Activated T-cell treated with anti-CD3 and anti-CD28 coated beads for 4 hours (primary cell): ENCODE data around the gene CHPF2.
A peak's percentile ranks its signal among the peaks of the same experiment; 100 is the strongest.

ENCODE experiments used
- DNase-seq: peaks from one replicate; pipeline ENCODE4 v3.0.0-alpha.2; 2020

CHPF2 gene

DNA sequence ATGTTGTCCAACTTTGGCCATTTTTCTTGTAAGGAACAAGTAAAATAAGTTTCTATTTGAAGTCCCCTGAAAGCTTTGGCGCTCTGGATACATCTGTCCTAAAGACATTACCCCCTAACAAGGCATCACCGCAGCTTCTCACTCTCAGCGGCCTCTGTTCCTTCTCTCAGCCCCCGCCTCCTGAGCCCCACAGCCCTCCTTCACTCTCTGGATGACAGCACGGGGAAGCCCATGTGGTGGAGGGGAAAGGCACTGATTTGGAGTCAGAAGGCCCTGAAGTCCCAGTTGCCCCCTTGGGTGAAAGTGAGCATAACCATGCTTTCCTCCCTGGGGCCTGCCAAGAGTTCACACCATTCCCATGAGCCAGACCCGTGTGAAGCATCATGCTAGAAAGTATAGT is 26.6 kb upstream of the CHPF2 start:
- no peak for DNase-seq

DNA sequence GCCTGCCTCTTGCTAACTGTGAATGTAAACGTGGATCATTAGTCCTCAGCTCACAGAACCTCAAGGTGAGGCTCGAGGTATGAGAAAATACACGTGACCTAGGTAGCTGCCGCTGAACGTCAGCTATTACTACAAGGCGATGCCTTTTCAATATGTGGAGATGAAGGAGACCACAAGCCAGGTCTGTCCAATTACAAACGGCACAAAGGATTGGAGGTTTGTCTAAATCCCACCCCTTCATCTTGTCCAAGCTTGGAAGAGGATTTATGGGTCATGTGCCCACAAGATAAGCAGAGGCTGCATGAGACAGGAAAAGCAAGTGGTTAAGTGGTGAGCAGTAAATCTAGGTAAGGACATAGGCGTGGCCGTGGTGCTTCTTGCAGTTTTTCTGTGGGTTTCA is 25.4 kb upstream of the CHPF2 start:
- DNase-seq = no peak

DNA sequence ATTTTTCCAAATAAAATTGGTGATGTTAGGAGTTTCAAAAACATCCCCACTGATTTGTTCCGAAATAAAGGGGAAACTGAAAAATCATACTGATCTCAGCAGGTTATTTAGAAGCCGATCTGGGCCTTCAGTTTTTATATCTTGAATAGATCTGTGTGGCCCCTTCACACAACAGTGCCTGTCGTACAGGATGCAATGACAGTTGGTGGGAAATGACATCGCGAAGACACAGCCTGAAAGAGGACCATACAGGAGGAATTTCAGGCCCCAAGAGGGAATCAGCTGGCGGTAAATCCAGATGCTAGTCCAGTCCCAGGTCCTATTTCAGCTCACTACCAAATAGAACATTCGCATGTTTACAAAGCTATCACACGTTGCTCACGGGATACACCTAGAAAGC is 25.0 kb upstream of the CHPF2 start:
- DNase-seq = no peak

DNA sequence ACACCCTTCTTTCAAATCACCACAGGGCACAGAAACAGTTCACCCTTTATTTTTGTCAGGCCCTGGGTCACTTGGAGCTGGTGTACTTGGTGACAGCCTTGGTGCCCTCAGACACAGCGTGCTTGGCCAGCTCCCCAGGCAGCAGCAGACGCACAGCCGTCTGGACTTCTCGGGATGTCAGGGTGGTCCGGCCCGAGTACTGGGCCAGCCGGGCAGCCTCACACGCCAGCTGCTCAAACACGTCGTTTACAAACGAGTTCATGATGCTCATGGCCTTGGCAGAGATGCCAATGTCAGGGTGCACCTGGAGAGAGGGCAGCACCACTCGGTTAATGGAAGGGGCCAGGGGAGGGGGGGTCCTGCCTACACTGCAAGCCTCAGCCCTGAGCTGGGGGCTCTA is 24.5 kb upstream of the CHPF2 start:
- no peak for DNase-seq

DNA sequence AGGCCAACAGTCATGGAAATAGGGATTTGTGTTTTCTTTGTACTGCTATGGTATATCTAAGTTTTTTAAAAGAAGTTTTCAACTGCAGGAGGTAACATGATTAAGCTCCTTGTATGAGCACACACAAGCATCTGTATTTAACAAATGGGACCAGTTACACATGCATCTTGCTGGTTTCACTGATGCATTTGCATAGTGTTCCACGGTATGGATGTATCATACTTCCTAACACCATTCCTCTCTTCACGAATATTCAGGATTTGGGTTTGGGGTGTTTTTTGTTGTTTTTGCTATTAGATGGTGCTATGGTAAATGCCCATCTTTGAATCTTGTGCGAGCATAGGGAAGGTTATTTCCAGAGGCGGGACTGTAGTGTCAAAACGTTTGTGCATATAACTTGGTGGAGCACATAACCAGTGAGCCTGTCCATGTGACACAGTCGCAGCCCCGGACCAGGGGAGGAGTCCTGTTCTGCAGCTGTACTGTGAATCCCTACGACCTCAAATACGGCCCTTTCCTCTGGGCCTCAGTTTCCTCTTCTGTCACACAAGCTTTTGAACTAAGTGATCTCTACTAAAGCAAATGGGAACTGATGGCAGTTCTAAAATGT is 23.9 kb upstream of the CHPF2 start:
- DNase-seq = no peak

DNA sequence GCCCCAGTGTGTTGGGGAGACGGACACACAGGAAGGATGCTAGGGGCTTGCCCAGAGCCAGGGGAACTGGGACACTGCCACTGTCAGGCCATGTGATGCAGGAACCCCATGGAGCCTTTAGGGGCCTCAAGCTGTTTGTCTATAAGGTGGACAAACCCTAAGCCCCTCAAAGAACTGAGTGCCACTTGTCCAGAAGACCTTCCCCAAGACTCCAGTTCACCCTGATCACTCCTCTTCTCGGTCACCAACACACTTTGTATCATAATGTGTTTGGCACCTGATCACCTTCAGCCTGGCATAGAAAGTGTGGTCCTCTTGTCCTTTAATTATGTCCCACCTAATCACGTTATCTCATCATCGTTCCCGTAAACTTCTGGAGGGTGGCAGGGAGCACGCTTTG is 22.7 kb upstream of the CHPF2 start:
- no peak for DNase-seq

DNA sequence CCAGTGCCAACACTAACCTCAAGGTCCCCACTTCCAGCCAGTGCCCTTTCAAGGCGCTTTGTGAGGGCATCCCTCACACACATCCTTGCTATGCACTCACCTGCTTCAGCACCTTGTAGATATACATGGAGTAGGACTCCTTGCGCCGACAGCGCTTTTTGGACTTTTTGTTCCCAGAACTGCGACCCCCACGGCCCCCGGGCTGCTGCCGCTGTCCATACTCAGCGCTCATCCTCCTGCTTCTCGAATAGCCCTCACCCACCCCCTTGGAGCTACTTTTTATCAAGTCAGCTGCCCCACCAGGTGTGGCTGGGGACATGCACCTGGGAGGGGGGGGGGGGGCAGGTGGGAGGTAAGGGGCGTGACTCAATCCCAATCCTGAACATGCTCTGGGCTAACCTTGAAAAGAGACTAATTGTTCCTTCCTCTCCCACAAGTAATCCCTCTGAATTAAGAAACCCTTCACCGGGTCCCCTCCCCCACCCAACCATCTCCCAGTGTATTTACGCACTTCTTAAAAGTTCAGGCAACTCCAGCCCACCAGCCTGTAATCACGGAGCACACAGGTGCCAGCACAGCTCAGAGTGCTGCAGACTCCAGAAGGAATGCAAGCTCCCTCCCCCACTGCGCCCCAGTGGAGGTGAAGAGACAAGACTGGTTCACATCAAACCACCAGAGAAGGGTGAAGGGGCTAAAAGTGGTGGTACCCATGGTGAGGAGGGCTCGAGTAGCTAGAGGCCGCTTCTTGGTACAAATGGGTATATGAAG is 22.0 kb upstream of the CHPF2 start, which contains the start of gene H2BK1:
Gene H2BK1, minus strand, starts transcription at position 402 of the 768 bp plus-strand sequence. Its CDS starts 170 bp downstream, at position 232.
- DNase-seq = no peak

DNA sequence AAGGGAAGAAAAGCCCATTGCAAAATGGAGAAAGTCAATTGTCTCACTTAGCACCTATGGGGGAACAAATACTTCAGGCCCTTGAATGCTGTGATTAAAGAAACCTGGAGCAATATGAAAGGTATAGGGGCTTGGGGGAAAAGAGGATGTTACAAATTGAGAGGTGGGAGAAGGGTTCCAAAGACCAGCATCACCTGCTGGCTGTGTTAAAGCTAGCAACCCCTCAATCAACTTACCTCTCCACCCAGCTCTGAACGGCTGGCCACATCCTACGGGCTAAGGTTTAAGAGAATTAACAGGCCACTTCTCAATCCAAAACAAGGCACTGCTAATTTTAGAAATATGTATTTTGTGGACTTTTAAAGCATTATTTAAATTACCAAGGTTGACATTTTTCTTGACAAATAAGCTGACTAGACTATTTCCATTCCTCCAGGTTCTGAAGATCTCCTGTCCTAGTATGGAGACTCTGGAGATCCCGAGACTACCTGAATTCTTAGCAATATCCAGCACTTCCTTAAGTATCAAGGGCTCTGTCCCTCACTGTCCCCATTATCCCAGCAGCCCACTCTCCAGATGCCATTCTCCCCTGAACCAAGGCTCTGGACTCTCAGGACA is 21.0 kb upstream of the CHPF2 start:
- no peak for DNase-seq

DNA sequence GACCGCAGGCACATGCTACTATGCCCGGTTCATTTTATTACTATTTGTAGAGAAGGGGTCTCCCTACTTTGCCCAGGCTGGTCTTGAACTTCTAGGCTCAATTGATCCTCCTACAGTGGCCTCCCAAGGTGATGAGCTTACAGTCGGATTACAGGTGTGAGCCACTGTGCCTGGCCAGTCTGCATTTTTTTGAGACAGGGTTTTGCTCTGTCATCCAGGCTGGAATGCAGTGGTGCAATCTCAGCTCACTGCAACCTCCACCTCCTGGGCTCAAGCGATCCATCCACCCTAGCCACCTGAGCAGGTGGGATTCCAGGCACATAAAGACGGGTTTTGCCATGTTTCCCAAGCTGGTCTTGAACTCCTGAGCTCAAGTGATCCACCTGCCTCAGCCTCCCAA is 19.7 kb upstream of the CHPF2 start:
- DNase-seq = no peak

DNA sequence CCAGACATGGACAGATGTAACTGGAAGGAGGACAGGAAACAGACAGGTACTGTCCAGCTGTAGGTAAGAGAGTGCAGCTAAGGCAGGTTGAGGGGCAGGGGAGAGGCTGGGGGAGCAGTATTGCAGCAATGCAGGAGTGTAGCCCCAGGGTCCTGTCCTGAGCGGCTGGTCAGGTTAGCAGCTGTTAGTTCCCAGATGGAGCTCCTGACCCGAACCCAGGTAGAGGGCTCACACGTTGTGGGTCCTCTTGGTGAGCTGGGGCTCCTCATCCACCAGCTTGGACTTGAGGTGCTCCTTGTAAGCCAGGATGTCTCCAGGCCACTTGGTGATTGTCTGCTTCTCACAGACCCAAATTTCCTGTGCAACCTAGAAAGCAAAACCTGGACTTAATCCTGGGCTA is 18.5 kb upstream of the CHPF2 start:
- DNase-seq = no peak

DNA sequence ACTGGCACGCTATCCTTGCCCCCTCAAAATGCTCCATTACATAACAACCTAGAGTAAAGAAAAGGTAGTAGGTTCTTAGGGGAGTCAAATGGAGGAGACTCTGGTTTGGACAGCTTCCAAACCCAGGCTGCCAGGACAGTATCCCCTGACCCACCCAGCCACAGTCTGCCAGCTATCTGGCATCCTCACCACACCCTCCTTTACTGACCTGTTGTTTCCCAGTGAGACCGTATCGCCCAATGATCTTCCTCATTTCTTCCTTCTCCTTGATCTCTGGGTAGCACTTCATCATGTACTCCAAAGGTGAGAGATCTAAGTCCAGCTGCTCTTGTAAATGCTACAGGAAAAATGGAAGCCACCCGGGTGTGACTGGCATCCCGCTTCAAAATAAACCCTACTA is 16.9 kb upstream of the CHPF2 start:
- no peak for DNase-seq

DNA sequence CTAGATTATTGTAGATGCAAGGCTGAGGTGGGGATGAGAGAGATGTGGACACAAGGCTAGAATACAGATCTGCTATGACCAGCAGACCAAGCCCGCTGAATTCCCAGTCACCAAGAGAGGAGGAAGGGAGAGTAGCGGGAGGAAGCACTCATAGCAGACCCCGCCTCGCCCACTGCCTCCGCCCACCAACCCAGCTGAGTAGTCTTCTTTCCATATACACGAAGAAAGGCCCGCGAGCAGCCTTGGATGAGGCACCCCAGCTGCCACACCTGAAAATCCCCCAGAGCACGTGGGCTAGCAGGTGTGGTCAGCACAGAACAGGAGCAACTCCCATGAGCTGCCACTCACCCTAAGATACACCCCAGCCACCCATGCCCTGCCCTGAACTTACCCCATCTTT is 14.1 kb upstream of the CHPF2 start:
- no peak for DNase-seq

DNA sequence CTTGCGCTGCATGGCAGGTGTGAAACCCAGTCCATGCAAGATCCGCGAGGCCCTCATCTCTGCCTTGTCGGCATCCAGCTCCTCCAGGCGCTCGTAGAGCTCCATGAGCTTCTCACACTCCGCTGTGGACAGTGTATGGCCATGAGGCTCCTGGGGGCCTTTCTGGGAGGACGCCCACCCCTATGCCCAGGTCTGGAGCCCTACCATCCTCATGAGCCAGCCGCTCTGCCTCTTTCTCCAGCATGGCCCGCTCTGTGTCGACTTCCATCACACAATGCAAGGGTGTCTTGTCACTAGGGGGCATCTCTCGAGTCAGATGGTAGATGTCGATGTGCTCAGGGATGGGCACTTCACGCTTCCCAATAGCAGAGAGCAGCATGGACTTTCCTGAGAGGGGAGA is 8.6 kb upstream of the CHPF2 start:
- DNase-seq = no peak

DNA sequence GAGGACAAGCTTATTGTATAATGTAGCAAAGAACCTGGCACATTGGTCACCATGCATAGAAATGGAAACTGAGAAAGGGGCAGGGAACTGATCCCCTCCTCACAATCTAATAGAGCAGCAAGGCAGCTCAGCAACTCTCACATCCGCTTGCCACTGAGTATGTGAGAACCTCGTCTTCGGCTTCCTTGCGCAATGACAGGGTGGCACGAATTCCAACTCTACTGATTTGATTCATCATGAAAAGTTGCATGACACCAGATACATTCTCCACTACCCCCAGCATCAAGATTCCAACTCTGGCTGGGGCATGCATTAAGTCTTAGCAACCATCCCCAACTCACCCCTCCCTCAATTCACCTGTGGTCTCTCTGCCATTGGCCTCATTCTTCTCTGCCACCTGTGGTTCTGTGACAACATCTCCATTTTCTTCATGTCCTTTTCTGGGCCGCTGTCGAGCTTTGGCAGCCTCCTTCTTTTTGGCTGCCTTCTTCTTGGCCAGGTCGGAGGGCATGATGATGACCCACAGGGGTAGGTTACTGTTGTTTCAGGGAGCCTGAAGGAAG is 6.3 kb upstream of the CHPF2 start:
- DNase-seq = no peak

DNA sequence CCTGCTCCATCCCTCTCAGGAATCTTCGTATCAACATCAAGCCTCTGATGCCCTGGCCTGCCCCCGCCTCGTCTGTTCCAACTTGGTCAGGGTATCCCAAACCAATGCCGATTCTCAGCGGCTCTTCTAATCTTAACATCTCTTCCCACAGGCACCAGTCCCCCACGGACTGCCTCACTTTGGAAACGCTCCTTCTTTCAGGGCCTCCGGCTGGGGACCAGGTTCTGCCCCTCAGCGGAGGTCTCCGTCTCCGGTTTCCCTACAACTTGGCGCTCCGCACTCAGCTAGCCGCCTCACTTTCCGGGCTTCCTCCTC is 5.8 kb upstream of the CHPF2 start:
- no peak for DNase-seq

DNA sequence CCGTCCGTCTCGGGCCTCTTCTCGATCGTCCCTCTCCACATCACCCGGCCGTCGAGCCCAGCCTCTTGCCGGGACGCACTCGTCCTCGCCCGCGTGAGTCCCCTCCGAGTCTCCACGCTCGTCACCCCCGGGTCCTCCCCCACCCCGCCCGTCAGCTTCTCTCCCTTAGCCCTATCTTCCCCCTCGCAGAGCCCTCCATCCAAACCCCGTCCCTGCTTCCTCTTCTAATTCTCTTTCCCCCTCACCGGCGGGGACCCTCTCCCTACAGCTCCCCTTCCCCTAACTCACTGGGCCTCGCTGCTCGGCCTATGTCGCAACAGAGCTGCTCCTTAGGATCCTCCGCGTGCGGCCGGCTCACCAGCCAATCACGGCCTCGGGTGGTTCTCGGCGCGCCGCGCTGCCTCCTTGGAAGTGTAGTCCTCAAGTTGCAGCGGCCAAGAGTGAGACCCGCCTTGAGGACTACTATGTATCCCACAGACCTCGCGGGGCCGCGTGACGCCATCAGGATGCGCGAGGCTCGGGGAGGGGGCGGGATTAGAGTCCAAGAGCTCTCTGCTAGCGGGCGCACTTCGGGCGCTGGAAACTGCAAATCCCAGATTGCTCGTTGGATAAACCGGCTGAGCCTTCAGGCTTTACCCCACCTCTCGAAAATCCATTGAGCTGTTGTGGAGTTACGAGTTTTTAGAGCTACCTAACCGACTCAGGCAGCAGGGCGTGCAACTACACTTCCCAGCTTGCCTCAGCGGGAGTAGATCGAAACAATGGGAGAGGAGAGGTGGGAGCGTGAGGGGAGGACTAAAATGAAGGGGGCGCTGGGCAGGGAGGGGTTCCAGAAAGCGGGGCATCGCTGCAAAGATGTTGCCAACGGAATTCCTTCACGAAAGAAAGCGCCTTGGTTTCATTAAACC is 5.2 kb upstream of the CHPF2 start, which contains the start of gene ABCF2:
Gene ABCF2, minus strand, starts transcription at position 331 of the 908 bp plus-strand sequence. CDS start 747 bp downstream, outside the sequence.
- peak; percentile 99 for DNase-seq

DNA sequence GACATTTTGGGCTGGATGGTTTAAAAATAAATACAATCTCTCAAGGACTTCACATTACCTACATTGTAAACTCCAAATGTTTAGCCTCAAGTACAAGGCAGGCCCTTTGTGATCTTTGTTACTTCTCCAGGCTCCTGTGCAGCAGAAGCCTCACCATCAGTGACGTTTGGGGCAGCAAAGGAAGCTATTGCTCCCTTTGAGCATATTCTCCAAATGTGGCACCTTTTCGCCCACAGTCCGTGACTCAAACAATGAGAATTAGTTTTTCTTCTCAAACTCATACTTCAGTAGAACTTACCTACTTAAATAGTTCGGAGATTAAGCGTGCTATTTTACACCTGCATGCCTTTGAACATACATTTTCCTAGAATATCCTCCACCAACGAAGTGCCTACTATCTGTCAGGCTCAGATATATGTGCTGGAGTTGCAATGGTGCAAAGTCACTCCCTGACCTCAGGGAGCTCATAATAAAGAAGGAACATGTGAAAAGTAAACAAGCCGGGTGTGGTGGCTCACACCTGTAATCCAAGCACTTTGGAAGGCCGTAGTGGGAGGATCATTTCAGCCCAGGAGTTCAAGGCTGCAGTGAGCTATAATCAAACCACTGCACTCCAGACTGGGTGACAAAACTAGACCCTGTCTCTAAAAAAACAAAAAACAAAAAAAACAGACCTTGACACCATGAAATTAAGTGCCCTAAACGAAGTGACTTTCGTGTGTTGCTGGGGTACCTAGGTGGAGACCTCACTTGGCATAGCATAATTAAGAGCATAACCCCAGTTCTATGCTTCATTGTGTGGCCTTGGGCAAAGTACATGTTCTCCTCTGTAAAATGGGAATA is 4.0 kb upstream of the CHPF2 start:
- DNase-seq = no peak

DNA sequence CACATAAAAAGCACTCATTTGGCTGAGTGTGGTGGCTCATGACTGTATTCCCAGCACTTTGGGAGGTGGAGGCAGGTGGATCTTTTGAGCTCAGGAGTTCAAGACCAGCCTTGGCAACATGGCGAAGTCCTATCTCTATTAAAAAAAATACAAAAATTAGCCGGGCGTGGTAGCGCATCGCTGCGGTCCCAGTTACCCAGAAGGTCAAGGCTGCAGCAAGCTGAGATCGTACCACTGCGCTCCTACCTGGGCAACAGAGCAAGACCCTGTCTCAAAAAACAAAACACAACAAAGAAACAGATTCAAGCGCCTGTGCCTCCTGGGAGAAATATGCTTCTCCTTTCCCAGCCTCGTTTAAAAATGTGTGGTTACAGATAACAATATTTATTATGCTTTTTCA is 3.0 kb upstream of the CHPF2 start:
- no peak for DNase-seq

DNA sequence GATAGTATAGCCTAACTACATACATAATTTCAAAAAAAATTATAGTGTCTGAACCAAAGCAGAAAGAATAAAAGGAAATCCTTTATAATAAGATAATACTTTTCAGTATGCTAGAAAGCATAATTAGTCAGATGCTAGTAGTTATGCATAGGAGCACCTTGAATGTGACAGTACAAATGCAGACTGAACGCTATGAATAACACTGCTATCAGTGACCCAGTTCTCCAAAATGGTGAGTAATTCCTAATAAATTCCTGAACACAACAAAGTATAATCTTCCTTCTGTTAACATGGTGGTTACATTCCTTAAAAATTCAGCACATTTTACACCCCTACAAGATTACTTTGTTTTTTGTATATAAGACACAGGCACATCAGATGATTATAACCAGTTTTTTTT is 1.2 kb upstream of the CHPF2 start:
- no peak for DNase-seq

DNA sequence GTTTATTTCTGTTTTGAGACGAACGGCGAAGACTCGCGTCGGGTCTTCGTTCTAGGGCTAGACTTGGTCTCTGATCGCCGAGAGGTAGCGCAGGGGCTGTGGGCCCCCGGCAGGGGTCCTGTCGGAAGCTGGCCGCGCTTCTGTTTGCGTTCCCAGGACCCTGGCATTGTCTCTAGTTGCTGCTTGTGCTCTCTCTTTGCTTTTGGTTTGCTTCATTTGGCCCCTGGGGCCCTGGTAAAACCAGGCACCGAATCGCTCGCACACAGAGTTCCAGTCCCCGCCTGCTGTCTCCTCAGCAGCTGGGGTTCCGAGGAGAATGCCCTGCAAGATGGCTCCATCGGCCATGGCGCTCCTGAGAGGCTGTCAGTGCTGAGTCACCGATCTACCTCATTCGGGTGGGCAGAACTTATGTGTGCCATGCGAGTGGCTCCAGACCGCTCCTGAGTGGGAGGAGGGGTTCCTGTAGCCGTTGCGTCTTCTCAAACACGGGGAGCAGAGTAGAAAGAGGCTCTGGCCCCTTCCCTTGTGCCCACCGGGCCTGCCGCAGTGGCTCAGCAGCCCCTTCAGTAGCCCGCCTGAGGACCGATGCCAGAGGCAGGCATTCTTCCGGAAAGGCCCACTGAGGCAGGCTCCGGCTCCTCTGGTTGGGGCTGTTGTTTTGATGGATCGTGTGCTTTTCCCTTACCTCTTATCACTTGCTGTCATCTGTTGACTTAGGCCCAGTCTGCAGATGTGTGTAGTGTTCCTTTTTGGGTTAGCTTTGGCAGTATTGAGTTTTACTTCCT is 826 bp downstream of the CHPF2 start:
- peak; percentile 68 for DNase-seq

DNA sequence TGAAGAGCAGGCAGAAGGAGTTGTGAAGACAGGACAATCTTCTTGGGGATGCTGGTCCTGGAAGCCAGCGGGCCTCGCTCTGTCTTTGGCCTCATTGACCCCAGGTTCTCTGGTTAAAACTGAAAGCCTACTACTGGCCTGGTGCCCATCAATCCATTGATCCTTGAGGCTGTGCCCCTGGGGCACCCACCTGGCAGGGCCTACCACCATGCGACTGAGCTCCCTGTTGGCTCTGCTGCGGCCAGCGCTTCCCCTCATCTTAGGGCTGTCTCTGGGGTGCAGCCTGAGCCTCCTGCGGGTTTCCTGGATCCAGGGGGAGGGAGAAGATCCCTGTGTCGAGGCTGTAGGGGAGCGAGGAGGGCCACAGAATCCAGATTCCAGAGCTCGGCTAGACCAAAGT is 1.5 kb downstream of the CHPF2 start:
- no peak for DNase-seq
